A673 (cell line): ENCODE results near the gene SH2D3C. TPM values are rescaled to one million over a fixed set of nuclear protein-coding genes. Genes with fewer than 3 reads are reported as not detected.

ENCODE experiments used
- BruUV-seq: library from RNA; stranded (reverse); fragments of 400-500 nt; replicated peaks from 2 replicates; lab custom pipeline; 2021; lab: Mats Ljungman, UMichigan
- CTCF ChIA-PET: fragments of 300-600 bp; sonication (Branson Sonifier 250); formaldehyde crosslinking; loops from one replicate; lab custom pipeline; 2022; ENCODE audit warnings: antibody characterized with exemption; lab: Charles Lee
- POLR2A ChIA-PET: fragments of 300-600 bp; sonication (Branson Sonifier 250); formaldehyde crosslinking; loops from one replicate; lab custom pipeline; 2022; ENCODE audit warnings: antibody characterized with exemption; ENCODE audit not compliant: low non-redundant PET; lab: Charles Lee
- DNase-seq: peaks from one replicate; pipeline ENCODE4 v3.0.0-alpha.2; 2015; ENCODE audit warnings: low spot score
- H3K27ac ChIP-seq: fragments of 200-600 bp; sonication (generic); 2 replicates; pipeline ENCODE4 v1.5.1; 2016; ENCODE audit warnings: mixed run types, low read depth, mild to moderate bottlenecking, mixed read lengths, antibody characterized with exemption, low read length; ENCODE audit not compliant: poor library complexity, severe bottlenecking
- H3K27me3 ChIP-seq: fragments of 200-600 bp; sonication (generic); replicated peaks from 2 replicates; pipeline ENCODE4 v1.6.1; 2017; ENCODE audit warnings: mixed run types, low read depth, mild to moderate bottlenecking, mixed read lengths, antibody characterized with exemption, low read length; ENCODE audit not compliant: insufficient read depth, poor library complexity
- H3K36me3 ChIP-seq: fragments of 200-600 bp; sonication (generic); 2 replicates; pipeline ENCODE4 v1.6.1; 2016; ENCODE audit warnings: mixed run types, mild to moderate bottlenecking, mixed read lengths, antibody characterized with exemption, low read length; ENCODE audit not compliant: insufficient read depth, poor library complexity, severe bottlenecking
- H3K4me1 ChIP-seq: fragments of 200-600 bp; sonication (generic); 2 replicates; pipeline ENCODE4 v1.6.1; 2017; ENCODE audit warnings: mixed run types, mild to moderate bottlenecking, mixed read lengths, antibody characterized with exemption, low read length; ENCODE audit not compliant: insufficient read depth, poor library complexity, severe bottlenecking
- H3K4me3 ChIP-seq: fragments of 200-600 bp; sonication (generic); 2 replicates; pipeline ENCODE4 v1.5.1; 2016; ENCODE audit warnings: low read depth, mixed run types, mild to moderate bottlenecking, mixed read lengths, low read length; ENCODE audit not compliant: poor library complexity, severe bottlenecking
- H3K9me3 ChIP-seq: fragments of 200-600 bp; sonication (generic); 2 replicates; pipeline ENCODE4 v1.6.1; 2016; ENCODE audit warnings: mixed run types, low read depth, mild to moderate bottlenecking, mixed read lengths, antibody characterized with exemption, low read length; ENCODE audit not compliant: poor library complexity, severe bottlenecking
- CTCF ChIP-seq: fragments of 300-800, 200-600 bp; sonication (generic); conservative IDR thresholded peaks from 2 replicates; pipeline ENCODE4 v1.5.1; 2017; ENCODE audit warnings: low read depth, mild to moderate bottlenecking, antibody characterized with exemption, low read length, moderate library complexity, mixed read lengths
- EZH2 ChIP-seq: fragments of 200-600 bp; sonication (generic); IDR thresholded peaks from 2 replicates; pipeline ENCODE4 v1.6.1; 2017; ENCODE audit warnings: borderline replicate concordance, low read depth, mild to moderate bottlenecking, mixed read lengths, antibody characterized with exemption, low read length; ENCODE audit not compliant: poor library complexity, severe bottlenecking
- intact Hi-C: fragments of 100-400 bp; cut with micrococcal nuclease; formaldehyde crosslinking; loops from one replicate; pipeline ENCODE4 v1.10.0; 2022; ENCODE audit not compliant: unreplicated experiment
- total RNA-seq: library from RNA; stranded (reverse); gene quantifications from 2 replicates; pipeline ENCODE4 v1.2.3, GENCODE V29; 2021

Gene SH2D3C
- total RNA-seq, 1 experiment from 2014 or later: not detected

GRCh38 chr9:127700140-127700539 is 78.3 kb downstream of the SH2D3C start:
- ChIA-PET POLR2A (no interaction called here), CTCF (no interaction called here)
- Histone ChIP-seq H3K36me3 (no peaks in the 10 kb centered on the region), H3K27ac (no peak overlapping the region), H3K4me3 (no peak overlapping the region), H3K4me1 (no peaks in the 10 kb centered on the region), H3K27me3 (no peaks in the 10 kb centered on the region), H3K9me3 (no peaks in the 10 kb centered on the region)
- no TSS peak for BruUV-seq
- intact Hi-C loops: no loop called here
- TF ChIP-seq EZH2 (no peak), CTCF (no peak)
- no peak for DNase-seq

GRCh38 chr9:127698985-127699670 is 79.3 kb downstream of the SH2D3C start:
- CTCF ChIA-PET: no interaction called here
- no peak overlapping the region for H3K27ac ChIP-seq
- BruUV-seq: no TSS peak
- H3K36me3 ChIP-seq: no peaks in the 10 kb centered on the region
- H3K27me3 ChIP-seq: no peaks in the 10 kb centered on the region
- POLR2A ChIA-PET: no interaction called here
- H3K4me3 ChIP-seq: peak overlapping the region; percentile 25
- intact Hi-C loops: no loop called here
- H3K9me3 ChIP-seq: no peaks in the 10 kb centered on the region
- H3K4me1 ChIP-seq: no peaks in the 10 kb centered on the region
- DNase-seq: peak; percentile 91
- TF ChIP-seq CTCF (no peak), EZH2 (no peak)

- TF ChIP-seq CTCF: no peak
- no peak for TF ChIP-seq EZH2
- CTCF ChIA-PET: no interaction called here
- H3K4me1 ChIP-seq: no peaks in the 10 kb centered on the region
Observed at GRCh38 chr9:127698386-127698785, 80.1 kb downstream of the SH2D3C start.

More at GRCh38 chr9:127698386-127698785, 80.1 kb downstream of the SH2D3C start:
- H3K27me3 ChIP-seq: no peaks in the 10 kb centered on the region
- intact Hi-C loops: no loop called here
- DNase-seq: no peak
- no peak overlapping the region for H3K4me3 ChIP-seq
- no peaks in the 10 kb centered on the region for H3K36me3 ChIP-seq
- POLR2A ChIA-PET: no interaction called here
- no peak overlapping the region for H3K27ac ChIP-seq
- BruUV-seq: no TSS peak
- no peaks in the 10 kb centered on the region for H3K9me3 ChIP-seq
